GM18499 (cell line): ENCODE measurements around the gene CACUL1.
"Not testable (repeated sequence)": the region's sequence is repeated elsewhere in the genome, so short reads cannot be mapped to it uniquely, and the experiment has no call there.

Experiments
- ATAC-seq: cut with Tn5 transposase; IDR thresholded peaks from one replicate; pipeline ENCODE4 v1.9.1; 2021; ENCODE audit warnings: moderate number of reproducible peaks; ENCODE audit not compliant: insufficient read depth, unreplicated experiment

Gene CACUL1

GRCh38 chr10:118698421-118698820, 56.3 kb downstream of the CACUL1 start:
- peak; percentile 88 for ATAC-seq

DNA sequence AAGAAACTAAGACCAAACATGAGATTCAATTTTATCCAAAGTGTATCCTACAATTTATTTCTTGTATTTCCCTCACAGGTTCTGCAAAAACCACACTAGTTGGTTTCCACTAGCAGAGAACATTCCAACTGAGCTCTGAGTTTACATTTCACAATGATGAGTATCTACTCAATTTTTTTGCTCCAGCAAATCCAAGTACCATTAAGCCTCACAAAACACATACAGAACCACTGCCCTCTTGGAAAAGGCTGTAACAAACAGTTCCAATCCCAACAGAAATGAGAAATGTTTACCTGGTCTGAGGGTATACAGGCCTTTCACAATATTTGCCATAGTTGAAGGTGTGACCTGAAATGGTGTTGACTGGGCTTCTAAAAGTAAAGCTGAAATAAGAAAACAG, 59.9 kb downstream of the CACUL1 start:
- ATAC-seq: no peak

DNA sequence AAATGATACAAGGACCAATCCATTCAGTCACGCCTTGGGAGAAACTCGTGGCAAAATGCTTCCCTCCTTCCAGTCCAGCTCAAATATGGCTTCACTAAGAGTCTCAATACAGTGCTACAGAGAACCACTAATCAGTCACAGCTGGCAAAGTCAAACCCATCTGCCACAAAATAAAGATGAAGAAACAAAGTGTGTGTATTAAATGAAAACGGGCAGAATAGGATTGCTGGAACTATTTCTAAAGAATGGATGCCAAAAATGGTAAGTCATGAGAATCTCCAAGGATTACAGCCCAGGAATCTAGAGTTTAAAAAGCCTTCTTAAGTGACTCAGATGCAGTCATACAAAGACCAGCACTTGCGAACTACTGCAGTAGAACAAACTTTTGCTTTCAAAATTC, 61.9 kb downstream of the CACUL1 start:
- no peak for ATAC-seq

- no peak for ATAC-seq
Measured at GRCh38 chr10:118689070-118689858, 65.5 kb downstream of the CACUL1 start.

- no peak for ATAC-seq
Measured at GRCh38 chr10:118687472-118687871, 67.3 kb downstream of the CACUL1 start.

DNA sequence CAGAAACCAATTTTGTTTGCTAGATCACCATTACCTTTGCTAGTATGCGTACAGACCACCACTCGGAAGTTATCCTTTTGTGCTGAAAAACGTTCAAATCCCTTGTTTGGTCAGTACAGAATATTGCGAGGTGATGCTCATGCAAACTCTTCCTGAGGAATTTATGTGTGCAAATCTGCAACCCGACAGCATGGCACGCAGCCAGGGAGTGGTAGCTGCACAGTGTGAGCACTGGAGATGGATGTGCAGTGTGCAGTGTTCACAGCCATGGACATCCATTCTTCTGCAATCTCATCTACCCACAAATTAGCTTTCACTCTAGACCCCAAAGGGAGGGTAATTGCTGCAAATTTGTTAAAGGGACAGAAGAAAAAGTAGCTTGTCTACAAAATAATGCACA, 72.2 kb downstream of the CACUL1 start:
- ATAC-seq: no peak

DNA sequence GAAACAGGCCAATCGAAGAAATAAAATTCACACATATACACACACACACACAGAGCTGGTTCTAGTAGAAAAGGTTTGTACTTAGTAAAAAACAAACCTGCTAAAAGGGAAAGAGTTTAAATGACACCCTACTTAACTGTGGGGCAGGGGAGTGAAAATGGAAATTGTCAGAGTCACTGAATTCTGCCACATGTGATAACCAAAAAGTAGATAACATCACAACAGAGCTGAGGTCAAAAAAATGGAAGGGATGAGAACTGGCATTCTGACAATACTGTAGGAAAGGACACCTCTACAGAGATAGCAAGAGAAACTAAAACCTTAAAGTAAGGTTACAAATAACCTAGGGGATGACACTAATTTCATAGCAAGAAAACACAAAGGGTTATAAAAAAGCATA, 74.6 kb downstream of the CACUL1 start:
- ATAC-seq: no peak

GRCh38 chr10:118674226-118674919, 80.4 kb downstream of the CACUL1 start:
- ATAC-seq: no peak

DNA sequence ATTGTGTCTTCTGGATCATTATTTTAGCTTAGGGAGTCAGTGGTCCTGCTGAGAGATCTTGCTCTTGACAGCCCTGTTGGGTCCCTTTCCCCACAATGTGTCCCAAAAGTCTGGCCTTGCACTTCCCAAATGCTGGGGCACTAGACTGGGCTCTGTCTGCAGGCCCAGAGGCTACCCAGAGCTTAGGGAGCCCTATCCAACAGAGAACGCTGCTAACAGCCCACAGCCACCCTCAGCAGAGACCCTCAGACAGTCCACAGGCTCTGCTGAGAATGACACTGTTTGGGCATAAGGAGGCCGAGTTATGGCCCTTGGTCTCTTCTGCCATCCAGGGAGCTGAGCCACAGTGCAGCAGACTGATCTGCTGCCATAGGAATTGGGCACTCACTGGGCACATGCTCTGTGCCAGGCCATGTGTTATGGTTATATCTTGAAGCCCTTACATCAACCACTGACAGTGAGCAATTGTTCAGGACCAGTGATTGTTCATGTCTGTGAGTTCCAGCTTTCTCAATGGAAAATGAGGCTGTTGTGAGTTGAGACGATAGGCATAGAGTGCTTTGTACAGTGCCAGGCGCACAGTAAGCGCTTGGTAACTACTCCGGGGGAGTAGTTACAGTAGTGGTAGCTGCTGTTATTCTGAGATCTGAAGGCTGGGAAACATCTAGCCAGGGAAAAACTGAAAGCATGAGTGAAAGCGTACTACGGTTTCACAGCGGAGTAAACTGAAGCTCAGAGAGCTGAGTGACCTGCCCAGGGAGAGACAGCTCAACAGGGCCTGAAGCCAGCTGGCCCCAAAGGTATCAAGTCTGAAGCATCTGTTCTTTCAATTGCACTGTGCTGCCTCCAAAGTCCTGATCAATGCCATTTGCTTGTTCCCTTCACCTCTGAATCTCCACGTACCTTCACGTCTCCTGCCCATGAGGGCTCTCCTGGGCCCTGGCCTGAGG, 81.7 kb downstream of the CACUL1 start:
- ATAC-seq: no peak

DNA sequence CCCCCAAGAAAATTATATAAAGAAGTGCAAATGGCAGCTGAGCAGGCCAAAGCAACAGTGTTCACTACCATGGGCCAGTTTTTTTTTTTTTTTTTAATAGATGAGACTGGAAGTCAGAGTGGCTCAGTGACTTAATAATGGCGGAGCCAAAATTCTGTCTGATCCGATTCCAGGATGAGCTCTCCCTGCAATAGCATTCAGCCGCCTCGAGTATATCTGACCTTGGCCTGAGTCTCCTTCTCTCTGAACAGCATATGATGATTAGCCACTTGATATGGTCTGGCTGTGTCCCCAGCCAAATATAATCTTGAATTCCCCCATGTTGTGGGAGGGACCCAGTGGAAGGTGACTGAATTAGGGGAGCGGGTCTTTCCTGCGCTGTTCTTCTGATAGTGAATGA, 82.6 kb downstream of the CACUL1 start:
- ATAC-seq: no peak

GRCh38 chr10:118671221-118671620, 83.5 kb downstream of the CACUL1 start:
- ATAC-seq: not testable (repeated sequence)

DNA sequence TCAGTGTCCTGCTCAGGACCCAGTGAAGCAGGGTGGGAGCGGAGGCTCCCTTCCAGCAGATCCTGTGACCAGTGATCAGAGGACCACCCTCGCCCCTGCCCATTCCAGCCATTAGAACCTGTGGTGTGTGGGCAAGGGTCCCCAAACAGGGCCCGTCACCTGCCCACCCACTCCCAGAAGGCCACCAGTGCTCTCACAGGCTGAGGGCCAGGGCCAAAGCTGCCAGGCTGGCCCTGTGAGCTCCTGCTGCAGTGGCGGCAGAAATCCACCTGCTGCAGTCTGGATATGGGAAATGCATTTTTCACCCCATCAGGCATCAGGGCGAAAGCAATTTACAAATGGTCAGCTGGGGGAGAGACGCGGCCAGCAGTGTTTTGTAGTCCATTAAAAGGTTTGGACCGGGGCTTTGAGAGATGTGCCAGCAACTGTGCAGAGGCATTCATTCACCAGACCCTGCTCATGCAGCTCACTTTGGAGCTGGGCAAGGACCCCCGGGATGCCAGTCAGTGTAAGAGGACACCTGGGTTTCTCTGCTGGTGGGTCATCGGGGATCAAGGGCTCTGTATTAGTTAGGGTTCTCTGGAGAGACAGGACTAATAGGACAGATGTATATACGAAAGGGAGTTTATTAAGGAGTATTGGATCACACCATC, 84.2 kb downstream of the CACUL1 start:
- no peak for ATAC-seq

DNA sequence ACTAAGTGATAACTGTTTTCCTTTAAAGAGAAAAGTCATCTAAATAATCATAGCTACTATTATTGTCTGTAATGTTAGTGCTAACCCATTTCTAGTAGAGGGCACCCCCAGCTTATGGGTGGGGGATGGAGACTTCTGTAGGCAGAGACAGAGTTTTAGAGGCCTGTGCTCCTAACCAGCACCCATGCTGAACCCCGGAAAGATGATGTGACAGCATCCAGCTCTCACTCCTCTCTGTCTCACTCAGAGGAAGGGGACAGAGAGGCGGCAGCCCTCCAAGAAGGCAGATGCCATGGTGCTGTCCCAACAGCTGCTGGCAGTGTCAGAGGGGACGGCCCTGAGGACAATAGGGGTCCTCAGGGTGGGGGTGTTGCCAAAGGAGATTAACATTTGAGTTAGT, 84.9 kb downstream of the CACUL1 start:
- no peak for ATAC-seq

GRCh38 chr10:118669020-118669791, 85.6 kb downstream of the CACUL1 start:
- no peak for ATAC-seq

- ATAC-seq: no peak
Measured at GRCh38 chr10:118668228-118668952, 86.4 kb downstream of the CACUL1 start.

DNA sequence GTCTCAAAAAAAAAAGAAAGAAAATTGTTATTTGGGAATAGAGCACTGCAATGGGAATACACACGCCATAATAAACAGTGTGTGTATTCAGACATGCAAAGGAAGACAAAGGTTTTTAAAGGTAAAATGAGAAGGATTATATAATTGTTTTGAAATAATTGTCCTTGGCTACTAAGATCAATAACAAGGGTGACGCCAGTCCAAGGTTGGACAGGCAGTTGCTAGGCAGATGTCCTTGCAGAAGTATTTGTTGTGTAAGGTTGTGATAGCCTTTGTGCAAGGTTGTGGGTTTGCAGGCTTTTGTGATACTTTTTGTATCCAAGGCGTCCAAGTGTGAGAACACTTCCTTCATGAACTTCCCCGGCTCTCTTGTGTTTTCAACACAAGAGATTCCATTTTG, 87.0 kb downstream of the CACUL1 start:
- ATAC-seq: no peak

DNA sequence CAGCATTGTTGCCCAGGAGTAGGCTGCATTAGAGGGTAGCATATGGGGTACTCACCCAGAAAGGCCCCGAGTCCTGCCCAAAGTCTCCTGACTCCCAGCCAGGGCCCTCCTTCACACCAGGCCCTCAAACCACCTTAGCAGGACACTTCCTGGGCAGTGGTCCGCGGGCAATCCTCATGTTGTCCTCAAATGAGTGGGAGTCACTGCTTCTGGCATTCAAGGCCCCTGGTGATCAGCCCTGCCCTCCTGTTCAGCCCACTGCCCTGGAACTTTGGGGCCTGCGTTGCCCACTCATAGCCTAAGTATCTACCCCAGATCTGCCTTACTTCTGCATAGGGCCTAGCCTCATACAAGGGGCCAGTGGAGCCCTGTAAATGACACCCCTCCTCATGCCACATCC, 88.4 kb downstream of the CACUL1 start:
- ATAC-seq: no peak

GRCh38 chr10:118664321-118664720, 90.4 kb downstream of the CACUL1 start:
- no peak for ATAC-seq

- no peak for ATAC-seq
Measured at GRCh38 chr10:118663176-118663575, 91.6 kb downstream of the CACUL1 start.
